PFSK-1 (cell line): ENCODE measurements around the gene UBR4.

Experiments
- POLR2AphosphoS5 ChIP-seq: IDR thresholded peaks from 2 replicates; pipeline ENCODE4 v1.6.1; 2012; ENCODE audit warnings: low read depth, mild to moderate bottlenecking, control low read depth, low read length, moderate library complexity
- SIN3A ChIP-seq: IDR thresholded peaks from 2 replicates; pipeline ENCODE4 v1.6.1; 2012; ENCODE audit warnings: mild to moderate bottlenecking, low read length, moderate library complexity, borderline replicate concordance; ENCODE audit not compliant: insufficient read depth
- TAF1 ChIP-seq: IDR thresholded peaks from 2 replicates; pipeline ENCODE4 v1.6.1; 2012; ENCODE audit warnings: low read length, control low read depth, borderline replicate concordance; ENCODE audit not compliant: insufficient read depth

GRCh38 chr1:19208710-19209438 lies 1.2 kb downstream of the UBR4 start:
- TF ChIP-seq POLR2AphosphoS5 (no peak), TAF1 (no peak), SIN3A (no peak)
